ENCODE measurements around the gene IL6R. TPM values are rescaled to one million over a fixed set of nuclear protein-coding genes. Genes with fewer than 3 reads are reported as not detected.

The IL6R gene
- total RNA-seq, 4 donors from 2014 or later, result 31.6 to 53.7 (median 33.5) TPM

GRCh38 chr1:154391086-154391770 is 13.9 kb upstream of the IL6R start:
- TF ChIP-seq, protein P1, sequence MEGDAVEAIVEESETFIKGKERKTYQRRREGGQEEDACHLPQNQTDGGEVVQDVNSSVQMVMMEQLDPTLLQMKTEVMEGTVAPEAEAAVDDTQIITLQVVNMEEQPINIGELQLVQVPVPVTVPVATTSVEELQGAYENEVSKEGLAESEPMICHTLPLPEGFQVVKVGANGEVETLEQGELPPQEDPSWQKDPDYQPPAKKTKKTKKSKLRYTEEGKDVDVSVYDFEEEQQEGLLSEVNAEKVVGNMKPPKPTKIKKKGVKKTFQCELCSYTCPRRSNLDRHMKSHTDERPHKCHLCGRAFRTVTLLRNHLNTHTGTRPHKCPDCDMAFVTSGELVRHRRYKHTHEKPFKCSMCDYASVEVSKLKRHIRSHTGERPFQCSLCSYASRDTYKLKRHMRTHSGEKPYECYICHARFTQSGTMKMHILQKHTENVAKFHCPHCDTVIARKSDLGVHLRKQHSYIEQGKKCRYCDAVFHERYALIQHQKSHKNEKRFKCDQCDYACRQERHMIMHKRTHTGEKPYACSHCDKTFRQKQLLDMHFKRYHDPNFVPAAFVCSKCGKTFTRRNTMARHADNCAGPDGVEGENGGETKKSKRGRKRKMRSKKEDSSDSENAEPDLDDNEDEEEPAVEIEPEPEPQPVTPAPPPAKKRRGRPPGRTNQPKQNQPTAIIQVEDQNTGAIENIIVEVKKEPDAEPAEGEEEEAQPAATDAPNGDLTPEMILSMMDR (IDR thresholded peaks at IDR 0.05), result no peak
- TF ChIP-seq POLR2A (IDR thresholded peaks at IDR 0.05) (no peak), EP300 (IDR thresholded peaks at IDR 0.05) (no peak)

DNA sequence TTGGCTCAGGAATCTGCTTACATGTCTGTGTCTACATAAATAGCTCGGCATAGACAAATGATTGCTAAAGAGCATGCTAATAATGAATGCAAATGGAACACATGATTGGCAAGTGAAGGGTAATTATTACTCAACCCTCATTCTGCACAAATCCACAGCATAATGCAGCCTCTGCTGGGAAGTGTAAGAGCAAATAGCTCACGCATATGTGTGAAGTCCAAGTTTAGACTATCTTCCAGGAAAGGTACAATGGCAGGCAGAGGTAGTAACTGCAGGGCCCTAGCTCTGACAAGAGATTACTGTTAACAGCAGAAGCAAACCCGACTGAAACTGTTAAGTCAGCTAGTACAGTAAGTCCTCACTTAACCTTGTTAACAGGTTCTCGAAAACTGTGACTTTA is 7.0 kb upstream of the IL6R start:
- Histone ChIP-seq H3K4me1 (no peaks in the 10 kb centered on the region), H3K27ac (no peak overlapping the region), H3K9me3 (no peaks in the 10 kb centered on the region), H3K4me3 (no peak overlapping the region), H3K27me3 (no peaks in the 10 kb centered on the region), H3K36me3 (no peaks in the 10 kb centered on the region)
- no peak for DNase-seq (ENCODE audit: low spot score in 2 of 2)
- WGBS, 2 donors, result 79 to 81% methylated on average over 4 of the region's 4 CpGs
- no peak for TF ChIP-seq POLR2A (IDR thresholded peaks at IDR 0.05)
- TF ChIP-seq, protein P1 (IDR thresholded peaks at IDR 0.05), result no peak
- no peak for TF ChIP-seq EP300 (IDR thresholded peaks at IDR 0.05)

More at GRCh38 chr1:154391086-154391770, 13.9 kb upstream of the IL6R start:
- H3K36me3 ChIP-seq, result no peaks in the 10 kb centered on the region
- H3K4me3 ChIP-seq, result no peak overlapping the region
- H3K27me3 ChIP-seq, result no peaks in the 10 kb centered on the region
- no peak overlapping the region for H3K27ac ChIP-seq
- WGBS, 2 donors, result 84 to 85% methylated on average over 9 of the region's 9 CpGs
- no peaks in the 10 kb centered on the region for H3K9me3 ChIP-seq
- no peak for DNase-seq (ENCODE audit: low spot score in 2 of 2)
- H3K4me1 ChIP-seq, result no peaks in the 10 kb centered on the region

- Histone ChIP-seq H3K27ac (no peak overlapping the region), H3K9me3 (no peaks in the 10 kb centered on the region), H3K36me3 (no peaks in the 10 kb centered on the region), H3K4me3 (no peak overlapping the region), H3K4me1 (no peaks in the 10 kb centered on the region), H3K27me3 (no peaks in the 10 kb centered on the region)
- 92 to 94% methylated on average over 4 of the region's 4 CpGs for WGBS, 2 donors
- DNase-seq (ENCODE audit: low spot score in 2 of 2), result no peak
- no peak for TF ChIP-seq POLR2A (IDR thresholded peaks at IDR 0.05)
Measured at GRCh38 chr1:154398678-154399077, 6.5 kb upstream of the IL6R start.

DNA sequence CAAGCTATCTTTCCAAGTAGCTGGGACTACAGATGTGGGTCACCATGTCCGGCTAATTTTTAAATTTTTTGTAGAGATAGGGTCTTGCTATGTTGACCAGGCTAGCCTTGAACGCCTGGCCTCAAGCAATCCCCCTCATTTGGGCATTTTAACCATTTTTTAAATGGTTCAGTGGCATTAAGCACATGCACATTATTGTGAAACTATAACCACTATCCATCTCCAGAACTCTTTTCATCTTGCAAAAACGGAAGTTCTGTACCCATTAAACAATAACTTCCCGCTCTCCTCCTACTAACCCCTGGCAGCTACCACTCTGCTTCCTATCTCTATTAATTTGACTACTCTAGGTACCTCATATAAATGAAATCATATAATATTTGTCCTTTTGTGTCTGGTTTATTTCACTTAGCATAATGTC is 4.8 kb upstream of the IL6R start:
- Histone ChIP-seq H3K27me3 (no peaks in the 10 kb centered on the region), H3K4me3 (no peak overlapping the region), H3K27ac (no peak overlapping the region), H3K36me3 (no peaks in the 10 kb centered on the region), H3K9me3 (no peaks in the 10 kb centered on the region), H3K4me1 (peaks cover 0 to 12% (median 4%) of the 10 kb centered on the region in 4 donors)
- no peak for DNase-seq (ENCODE audit: low spot score in 2 of 2)
- TF ChIP-seq, protein P1 (IDR thresholded peaks at IDR 0.05), result no peak
- TF ChIP-seq POLR2A (IDR thresholded peaks at IDR 0.05) (no peak), EP300 (IDR thresholded peaks at IDR 0.05) (peak in 1 of 2 donors; percentile 15)
- WGBS, 2 donors, result 70 to 79% methylated on average over 4 of the region's 4 CpGs

- H3K27me3 ChIP-seq, result no peaks in the 10 kb centered on the region
- H3K4me1 ChIP-seq, result peaks cover 0 to 29% (median 14%) of the 10 kb centered on the region in 4 donors
- H3K36me3 ChIP-seq, result no peaks in the 10 kb centered on the region
- WGBS, 2 donors, result 79 to 88% methylated on average over 4 of the region's 4 CpGs
- no peak overlapping the region for H3K4me3 ChIP-seq
- no peak overlapping the region for H3K27ac ChIP-seq
- H3K9me3 ChIP-seq, result no peaks in the 10 kb centered on the region
- no peak for TF ChIP-seq EP300 (IDR thresholded peaks at IDR 0.05)
- TF ChIP-seq POLR2A (IDR thresholded peaks at IDR 0.05), result no peak
- TF ChIP-seq, protein P1 (IDR thresholded peaks at IDR 0.05), result no peak
- DNase-seq (ENCODE audit: low spot score in 2 of 2), result no peak
Measured at GRCh38 chr1:154402409-154402921, 2.7 kb upstream of the IL6R start.
